ENCODE data around the gene CENPP.
"Not testable (repeated sequence)": the region's sequence is repeated elsewhere in the genome, so short reads cannot be mapped to it uniquely, and the experiment has no call there.

CENPP gene

GRCh38 chr9:92592537-92592936 lies 266.8 kb downstream of the CENPP start:
- Histone ChIP-seq H3K27ac (peak overlapping the region; percentile 64 to 74), H3K27me3 (no peaks in the 10 kb centered on the region), H3K4me3 (no peak overlapping the region), H3K9me3 (no peaks in the 10 kb centered on the region), H3K36me3 (no peaks in the 10 kb centered on the region), H3K4me1 (peaks cover 0 to 67% (median 30%) of the 10 kb centered on the region in 4 donors)
- intact Hi-C loops (cut with DNase I; ENCODE audit: low total_unique reads): loop anchor here (10.0 kb wide), 1 partner anchor 48 kb away; no protein-coding TSS in a partner anchor
- no peak for TF ChIP-seq CTCF (IDR thresholded peaks at IDR 0.05)
- DNase-seq: no peak

- H3K27me3 ChIP-seq: no peaks in the 10 kb centered on the region
- H3K4me1 ChIP-seq: peaks cover 0 to 73% (median 36%) of the 10 kb centered on the region in 4 donors
- no peaks in the 10 kb centered on the region for H3K36me3 ChIP-seq
- no peaks in the 10 kb centered on the region for H3K9me3 ChIP-seq
- TF ChIP-seq CTCF (IDR thresholded peaks at IDR 0.05): no peak
- no peak for DNase-seq
- no peak overlapping the region for H3K4me3 ChIP-seq
- peak overlapping the region; percentile 64 to 74 for H3K27ac ChIP-seq
- intact Hi-C loops (cut with DNase I; ENCODE audit: low total_unique reads): loop anchor here (10.0 kb wide), 1 partner anchor 48 kb away; no protein-coding TSS in a partner anchor
Observed at GRCh38 chr9:92592946-92593861, 267.5 kb downstream of the CENPP start.

- intact Hi-C loops (cut with DNase I; ENCODE audit: low total_unique reads): loop anchor here (10.0 kb wide), 1 partner anchor 50 kb away; no protein-coding TSS in a partner anchor
- not testable (repeated sequence) for H3K9me3 ChIP-seq, H3K27me3 ChIP-seq, H3K36me3 ChIP-seq, DNase-seq, H3K4me3 ChIP-seq
- Histone ChIP-seq H3K27ac (peak overlapping the region in 1 of 2 donors; percentile 84), H3K4me1 (peaks cover 0 to 89% (median 50%) of the 10 kb centered on the region in 4 donors)
Observed at GRCh38 chr9:92595075-92595474, 269.3 kb downstream of the CENPP start.

GRCh38 chr9:92595930-92596329 lies 270.2 kb downstream of the CENPP start:
- H3K4me1 ChIP-seq: peaks cover 0 to 89% (median 55%) of the 10 kb centered on the region in 4 donors
- H3K36me3 ChIP-seq: no peaks in the 10 kb centered on the region
- H3K27me3 ChIP-seq: no peaks in the 10 kb centered on the region
- no peak for DNase-seq
- intact Hi-C loops (cut with DNase I; ENCODE audit: low total_unique reads): loop anchor here (10.0 kb wide), 1 partner anchor 51 kb away; no protein-coding TSS in a partner anchor
- TF ChIP-seq CTCF (IDR thresholded peaks at IDR 0.05): no peak
- peak overlapping the region in 1 of 2 donors; percentile 84 for H3K27ac ChIP-seq
- no peak overlapping the region for H3K4me3 ChIP-seq
- no peaks in the 10 kb centered on the region for H3K9me3 ChIP-seq

- H3K27ac ChIP-seq: peak overlapping the region; percentile 80 to 84
- no peaks in the 10 kb centered on the region for H3K9me3 ChIP-seq
- H3K4me3 ChIP-seq: no peak overlapping the region
- H3K4me1 ChIP-seq: peaks cover 0 to 80% (median 54%) of the 10 kb centered on the region in 4 donors
- no peaks in the 10 kb centered on the region for H3K36me3 ChIP-seq
- TF ChIP-seq CTCF (IDR thresholded peaks at IDR 0.05): no peak
- H3K27me3 ChIP-seq: no peaks in the 10 kb centered on the region
- DNase-seq: no peak
- intact Hi-C loops (cut with DNase I; ENCODE audit: low total_unique reads): loop anchor here (10.0 kb wide), 1 partner anchor 54 kb away; no protein-coding TSS in a partner anchor
Observed at GRCh38 chr9:92598382-92598781, 272.6 kb downstream of the CENPP start.

GRCh38 chr9:92599938-92600461 lies 274.2 kb downstream of the CENPP start:
- no peak for DNase-seq
- H3K9me3 ChIP-seq: no peaks in the 10 kb centered on the region
- intact Hi-C loops (cut with DNase I; ENCODE audit: low total_unique reads): loop anchor here (10.0 kb wide), 1 partner anchor 55 kb away; no protein-coding TSS in a partner anchor
- no peaks in the 10 kb centered on the region for H3K27me3 ChIP-seq
- H3K4me3 ChIP-seq: no peak overlapping the region
- TF ChIP-seq CTCF (IDR thresholded peaks at IDR 0.05): no peak
- H3K27ac ChIP-seq: peak overlapping the region; percentile 80 to 84
- H3K36me3 ChIP-seq: no peaks in the 10 kb centered on the region
- peaks cover 0 to 69% (median 45%) of the 10 kb centered on the region in 4 donors for H3K4me1 ChIP-seq
